ENCODE data around the gene KCNJ12. TPM values are rescaled to one million over a fixed set of nuclear protein-coding genes. Genes with fewer than 3 reads are reported as not detected.

Gene KCNJ12
- total RNA-seq, 1 experiment from 2014 or later, result 5.8 TPM

DNA sequence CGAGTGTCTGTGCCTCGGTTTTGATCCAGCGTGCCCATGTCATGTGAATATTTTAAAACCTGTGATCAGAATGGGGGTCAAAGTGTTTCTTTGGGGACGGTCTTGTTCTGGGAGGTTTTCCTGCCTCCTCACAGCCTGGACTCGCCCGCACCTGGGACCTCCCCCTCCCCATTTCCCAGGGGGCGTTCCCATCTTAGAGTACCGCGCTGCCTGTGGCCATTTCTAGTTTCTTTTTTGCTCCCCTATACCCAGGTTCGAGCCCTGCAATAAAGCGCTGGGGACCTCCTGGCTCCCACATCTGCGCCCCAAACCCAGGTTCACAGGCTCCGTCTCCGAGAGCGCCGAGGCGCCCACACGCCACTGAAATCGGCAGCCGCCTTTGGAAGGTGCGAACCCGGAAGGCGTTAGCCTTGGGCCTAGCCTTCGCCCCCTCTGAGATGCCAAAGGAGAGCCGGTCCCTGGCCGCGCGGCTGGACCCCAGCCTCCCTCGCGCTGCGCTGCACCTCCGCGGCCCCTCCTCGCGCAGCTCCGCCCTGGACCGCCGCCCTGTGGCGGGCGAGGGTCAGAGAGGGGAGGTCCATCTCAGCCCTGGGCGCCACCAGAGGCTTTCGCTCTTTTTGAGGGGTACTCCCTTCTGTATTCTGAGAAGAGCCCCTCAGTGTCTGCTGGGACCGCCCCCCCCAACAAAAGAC is 1.7 kb downstream of the KCNJ12 start:
- CTCF ChIA-PET, result no interaction called here
- H3K9me2 ChIP-seq (ENCODE audit: insufficient read depth), result no peaks in the 10 kb centered on the region
- peaks cover 7 to 22% of the 10 kb centered on the region in 2 experiments; a peak in 2 of 4 replicates for H3K4me1 ChIP-seq (ENCODE audit: control insufficient read depth in 1 of 2, insufficient read depth in 2 of 2, low read length in 2 of 2)
- POLR2A ChIA-PET, result no interaction called here
- H3K4me2 ChIP-seq (ENCODE audit: low read length), result peak overlapping the region; percentile 94
- no peaks in the 10 kb centered on the region for H3K9me3 ChIP-seq (ENCODE audit: control insufficient read depth in 1 of 2, insufficient read depth in 1 of 2, low read depth in 1 of 2, low read length in 2 of 2)
- no peak overlapping the region; the same call in 1 of the 2 replicates for H3K27ac ChIP-seq (ENCODE audit: low read depth, low read length)
- intact Hi-C loops (cut with micrococcal nuclease), result no loop called here
- RAD21 ChIA-PET (ENCODE audit: low non-redundant PET in 1 of 2, low total read pairs in 2 of 2, uncharacterized antibody in 2 of 2, unreplicated experiment in 2 of 2), result no interaction called here
- H3K79me2 ChIP-seq (ENCODE audit: insufficient read depth, low read length), result no peaks in the 10 kb centered on the region
- BruUV-seq (replicated peaks), result TSS peak; percentile 32
- no peak overlapping the region for H2AFZ ChIP-seq (ENCODE audit: low read depth, low read length, poor library complexity, severe bottlenecking)
- no peaks in the 10 kb centered on the region for H3K27me3 ChIP-seq (ENCODE audit: insufficient read depth, low read length)
- peak overlapping the region; percentile 44 to 67 for H3K4me3 ChIP-seq (replicated peaks in 1 of 2; ENCODE audit: low read depth in 1 of 2, low read length in 2 of 2)
- TF ChIP-seq, protein P1, sequence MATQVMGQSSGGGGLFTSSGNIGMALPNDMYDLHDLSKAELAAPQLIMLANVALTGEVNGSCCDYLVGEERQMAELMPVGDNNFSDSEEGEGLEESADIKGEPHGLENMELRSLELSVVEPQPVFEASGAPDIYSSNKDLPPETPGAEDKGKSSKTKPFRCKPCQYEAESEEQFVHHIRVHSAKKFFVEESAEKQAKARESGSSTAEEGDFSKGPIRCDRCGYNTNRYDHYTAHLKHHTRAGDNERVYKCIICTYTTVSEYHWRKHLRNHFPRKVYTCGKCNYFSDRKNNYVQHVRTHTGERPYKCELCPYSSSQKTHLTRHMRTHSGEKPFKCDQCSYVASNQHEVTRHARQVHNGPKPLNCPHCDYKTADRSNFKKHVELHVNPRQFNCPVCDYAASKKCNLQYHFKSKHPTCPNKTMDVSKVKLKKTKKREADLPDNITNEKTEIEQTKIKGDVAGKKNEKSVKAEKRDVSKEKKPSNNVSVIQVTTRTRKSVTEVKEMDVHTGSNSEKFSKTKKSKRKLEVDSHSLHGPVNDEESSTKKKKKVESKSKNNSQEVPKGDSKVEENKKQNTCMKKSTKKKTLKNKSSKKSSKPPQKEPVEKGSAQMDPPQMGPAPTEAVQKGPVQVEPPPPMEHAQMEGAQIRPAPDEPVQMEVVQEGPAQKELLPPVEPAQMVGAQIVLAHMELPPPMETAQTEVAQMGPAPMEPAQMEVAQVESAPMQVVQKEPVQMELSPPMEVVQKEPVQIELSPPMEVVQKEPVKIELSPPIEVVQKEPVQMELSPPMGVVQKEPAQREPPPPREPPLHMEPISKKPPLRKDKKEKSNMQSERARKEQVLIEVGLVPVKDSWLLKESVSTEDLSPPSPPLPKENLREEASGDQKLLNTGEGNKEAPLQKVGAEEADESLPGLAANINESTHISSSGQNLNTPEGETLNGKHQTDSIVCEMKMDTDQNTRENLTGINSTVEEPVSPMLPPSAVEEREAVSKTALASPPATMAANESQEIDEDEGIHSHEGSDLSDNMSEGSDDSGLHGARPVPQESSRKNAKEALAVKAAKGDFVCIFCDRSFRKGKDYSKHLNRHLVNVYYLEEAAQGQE (IDR thresholded peaks at IDR 0.05; ENCODE audit: low read depth), result no peak
- TF ChIP-seq POLR2AphosphoS5 (IDR thresholded peaks at IDR 0.05; ENCODE audit: low read depth, low read length), result no peak
- TF ChIP-seq SP1 (IDR thresholded peaks at IDR 0.05; ENCODE audit: low read depth), result no peak
- TF ChIP-seq, protein P2, sequence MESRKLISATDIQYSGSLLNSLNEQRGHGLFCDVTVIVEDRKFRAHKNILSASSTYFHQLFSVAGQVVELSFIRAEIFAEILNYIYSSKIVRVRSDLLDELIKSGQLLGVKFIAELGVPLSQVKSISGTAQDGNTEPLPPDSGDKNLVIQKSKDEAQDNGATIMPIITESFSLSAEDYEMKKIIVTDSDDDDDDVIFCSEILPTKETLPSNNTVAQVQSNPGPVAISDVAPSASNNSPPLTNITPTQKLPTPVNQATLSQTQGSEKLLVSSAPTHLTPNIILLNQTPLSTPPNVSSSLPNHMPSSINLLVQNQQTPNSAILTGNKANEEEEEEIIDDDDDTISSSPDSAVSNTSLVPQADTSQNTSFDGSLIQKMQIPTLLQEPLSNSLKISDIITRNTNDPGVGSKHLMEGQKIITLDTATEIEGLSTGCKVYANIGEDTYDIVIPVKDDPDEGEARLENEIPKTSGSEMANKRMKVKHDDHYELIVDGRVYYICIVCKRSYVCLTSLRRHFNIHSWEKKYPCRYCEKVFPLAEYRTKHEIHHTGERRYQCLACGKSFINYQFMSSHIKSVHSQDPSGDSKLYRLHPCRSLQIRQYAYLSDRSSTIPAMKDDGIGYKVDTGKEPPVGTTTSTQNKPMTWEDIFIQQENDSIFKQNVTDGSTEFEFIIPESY (IDR thresholded peaks at IDR 0.05; ENCODE audit: extremely low read depth, insufficient replicate concordance, low read length), result no peak
- no peak for TF ChIP-seq RAD21 (IDR thresholded peaks at IDR 0.05; ENCODE audit: low read depth)
- DNase-seq (ENCODE audit: low read depth, low spot score) (no peak), ATAC-seq (no peak)
- peak overlapping the region; percentile 66 for H3K9ac ChIP-seq (ENCODE audit: low read length)
- no peaks in the 10 kb centered on the region for H3K36me3 ChIP-seq (ENCODE audit: control insufficient read depth in 1 of 2, insufficient read depth in 2 of 2, low read length in 2 of 2)
- H4K20me1 ChIP-seq (ENCODE audit: insufficient read depth), result no peaks in the 10 kb centered on the region

Data from HCT116 (cell line).